Caco-2 (cell line): ENCODE results near the gene FRMD4A. TPM values are rescaled to one million over a fixed set of nuclear protein-coding genes. Genes with fewer than 3 reads are reported as not detected.
"Not testable (repeated sequence)": the region's sequence is repeated elsewhere in the genome, so short reads cannot be mapped to it uniquely, and the experiment has no call there.

ENCODE experiments used
- BruUV-seq: library from RNA; stranded (reverse); fragments of 400-500 nt; replicated peaks from 2 replicates; lab custom pipeline; 2021; lab: Mats Ljungman, UMichigan
- CTCF ChIA-PET: fragments of 300-600 bp; sonication (Branson Sonifier 250); formaldehyde crosslinking; loops from one replicate; lab custom pipeline; 2022; ENCODE audit warnings: antibody characterized with exemption; lab: Charles Lee
- POLR2A ChIA-PET: fragments of 300-600 bp; sonication (Branson Sonifier 250); formaldehyde crosslinking; loops from one replicate; lab custom pipeline; 2022; ENCODE audit warnings: antibody characterized with exemption; lab: Charles Lee
- DNase-seq, 2 experiments: peaks; one replicate each; pipeline versions ENCODE4 v3.0.0 to v3.0.0-alpha.2; 2020 to 2022
- H3K27me3 ChIP-seq: replicated peaks from 2 replicates; pipeline ENCODE4 v1.6.0; 2011; ENCODE audit warnings: low read length; ENCODE audit not compliant: control insufficient read depth, insufficient read depth
- H3K36me3 ChIP-seq: 2 replicates; pipeline ENCODE4 v1.5.1; 2011; ENCODE audit warnings: low read length; ENCODE audit not compliant: control insufficient read depth, insufficient read depth
- H3K4me1 ChIP-seq: fragments of 250-450 bp; sonication (Bioruptor Pico); 2 replicates; pipeline ENCODE4 v1.5.1; 2020; ENCODE audit warnings: mild to moderate bottlenecking
- H3K4me3 ChIP-seq: 2 replicates; pipeline ENCODE4 v1.5.1; 2011; ENCODE audit warnings: low read depth, mild to moderate bottlenecking, control low read depth, low read length
- H3K9me3 ChIP-seq: fragments of 250-450 bp; sonication (Bioruptor Pico); 2 replicates; pipeline ENCODE4 v1.5.1; 2020; ENCODE audit warnings: mild to moderate bottlenecking, moderate library complexity
- H3K27ac Mint-ChIP-seq: one replicate; pipeline ENCODE4 v1.8.0; 2022; ENCODE audit warnings: mixed read lengths; ENCODE audit not compliant: unreplicated experiment
- H3K27me3 Mint-ChIP-seq: one replicate; pipeline ENCODE4 v1.8.0; 2022; ENCODE audit warnings: mixed read lengths; ENCODE audit not compliant: insufficient read depth, unreplicated experiment
- H3K36me3 Mint-ChIP-seq: one replicate; pipeline ENCODE4 v1.8.0; 2022; ENCODE audit warnings: mild to moderate bottlenecking, mixed read lengths; ENCODE audit not compliant: insufficient read depth, unreplicated experiment
- H3K4me1 Mint-ChIP-seq: one replicate; pipeline ENCODE4 v1.8.0; 2022; ENCODE audit warnings: low read depth, mixed read lengths; ENCODE audit not compliant: unreplicated experiment
- H3K4me3 Mint-ChIP-seq: one replicate; pipeline ENCODE4 v1.8.0; 2022; ENCODE audit warnings: mild to moderate bottlenecking, moderate library complexity, mixed read lengths; ENCODE audit not compliant: unreplicated experiment
- H3K9me3 Mint-ChIP-seq: one replicate; pipeline ENCODE4 v1.8.0; 2022; ENCODE audit warnings: mixed read lengths; ENCODE audit not compliant: unreplicated experiment
- CTCF ChIP-seq, 2 experiments: fragments of 200-600 bp in 1 of 2; IDR thresholded peaks; 1 replicate in 1 of 2; 2 replicates in 1 of 2; pipeline versions ENCODE4 v1.5.1 to v1.8.0; 2011 to 2022; ENCODE audit warnings: antibody characterized with exemption in 1 of 2, control low read depth in 1 of 2, inconsistent platforms in 1 of 2, low read depth in 1 of 2, low read length in 1 of 2, mild to moderate bottlenecking in 1 of 2, moderate library complexity in 1 of 2; ENCODE audit not compliant: insufficient read depth in 1 of 2, severe bottlenecking in 1 of 2, unreplicated experiment in 1 of 2
- intact Hi-C: fragments of 100-400 bp; cut with micrococcal nuclease; formaldehyde crosslinking; loops from one replicate; pipeline ENCODE4 v1.10.0; 2022; ENCODE audit not compliant: unreplicated experiment
- total RNA-seq: library from RNA; stranded (reverse); gene quantifications from 2 replicates; pipeline ENCODE4 v1.2.3, GENCODE V29; 2022

FRMD4A gene
- total RNA-seq, 1 experiment from 2014 or later, result 52.1 TPM

GRCh38 chr10:14137391-14137790 lies 193.3 kb downstream of the FRMD4A start:
- CTCF ChIA-PET, result no interaction called here
- TF ChIP-seq CTCF (IDR thresholded peaks at IDR 0.05; ENCODE audit: insufficient read depth in 1 of 2, low read depth in 1 of 2, low read length in 1 of 2, severe bottlenecking in 1 of 2, unreplicated experiment in 1 of 2), result no peak
- no peak overlapping the region for H3K4me3 ChIP-seq
- no peaks in the 10 kb centered on the region; the same call in 1 of the 2 replicates for H3K9me3 ChIP-seq
- H3K27me3 ChIP-seq, result no peaks in the 10 kb centered on the region
- peak overlapping the region; percentile 19 for H3K27ac Mint-ChIP-seq
- no peaks in the 10 kb centered on the region for H3K9me3 Mint-ChIP-seq
- no peaks in the 10 kb centered on the region for H3K36me3 ChIP-seq
- no TSS peak for BruUV-seq
- POLR2A ChIA-PET, result no interaction called here
- H3K4me1 Mint-ChIP-seq, result peaks cover 14% of the 10 kb centered on the region
- H3K4me3 Mint-ChIP-seq, result no peak overlapping the region
- H3K4me1 ChIP-seq, result peaks cover 11% of the 10 kb centered on the region
- DNase-seq, result peak in 1 of 2 experiments; percentile 57
- intact Hi-C loops, result loop anchor here (1.0 kb wide), 2 partner anchors 36 to 48 kb away; no protein-coding TSS in a partner anchor
- H3K36me3 Mint-ChIP-seq, result no peaks in the 10 kb centered on the region
- peaks cover 6% of the 10 kb centered on the region for H3K27me3 Mint-ChIP-seq

DNA sequence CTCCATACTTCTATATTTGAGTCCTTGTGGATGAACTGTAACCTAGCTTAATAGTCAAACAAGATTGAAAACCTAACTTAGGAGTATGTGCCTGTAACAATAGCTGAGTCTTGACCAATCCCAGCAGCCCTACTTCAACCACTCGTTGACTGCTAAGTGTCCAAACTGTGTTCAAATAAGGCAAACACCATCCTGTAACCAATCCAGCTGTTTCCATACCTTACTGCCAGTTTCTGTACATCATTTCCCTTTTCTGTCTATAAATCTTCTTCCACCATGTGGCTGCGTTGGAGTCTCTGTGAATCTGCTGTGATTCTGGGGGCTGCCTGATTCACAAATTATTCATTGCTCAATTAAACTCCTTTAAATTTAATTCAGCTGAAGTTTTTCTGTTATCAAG lies 195.5 kb downstream of the FRMD4A start:
- H3K9me3 ChIP-seq, H3K27me3 Mint-ChIP-seq, H3K36me3 Mint-ChIP-seq: not testable (repeated sequence)

DNA sequence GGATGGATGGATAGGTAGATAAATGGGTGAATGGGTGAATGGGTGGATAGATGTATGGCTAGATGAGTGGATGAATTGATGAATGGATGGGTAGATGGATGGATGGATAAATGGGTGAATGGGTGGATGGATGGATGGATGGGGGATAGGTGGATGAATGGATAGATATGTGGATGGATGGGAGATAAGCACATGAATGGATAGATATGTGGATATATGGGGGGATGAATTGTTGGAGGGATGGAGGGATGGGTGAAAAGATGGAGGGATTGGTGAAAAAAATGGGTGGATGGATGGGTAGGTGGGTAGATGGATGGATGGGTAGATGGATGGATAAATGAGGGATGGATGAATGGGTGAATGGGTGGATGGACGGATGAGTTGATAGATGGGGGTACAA lies 196.4 kb downstream of the FRMD4A start:
- H3K36me3 Mint-ChIP-seq, result no peaks in the 10 kb centered on the region
- H3K27me3 ChIP-seq, result no peaks in the 10 kb centered on the region
- intact Hi-C loops, result no loop called here
- no peaks in the 10 kb centered on the region for H3K9me3 Mint-ChIP-seq
- peaks cover 14% of the 10 kb centered on the region for H3K4me1 Mint-ChIP-seq
- no peak overlapping the region for H3K4me3 Mint-ChIP-seq
- peaks cover 6% of the 10 kb centered on the region for H3K27me3 Mint-ChIP-seq
- peaks cover 11% of the 10 kb centered on the region for H3K4me1 ChIP-seq
- H3K27ac Mint-ChIP-seq, result no peak overlapping the region
- no TSS peak for BruUV-seq
- no peak overlapping the region for H3K4me3 ChIP-seq
- POLR2A ChIA-PET, result no interaction called here
- no peak for DNase-seq
- H3K9me3 ChIP-seq, result no peaks in the 10 kb centered on the region
- H3K36me3 ChIP-seq, result no peaks in the 10 kb centered on the region
- CTCF ChIA-PET, result no interaction called here
- TF ChIP-seq CTCF (IDR thresholded peaks at IDR 0.05; ENCODE audit: insufficient read depth in 1 of 2, low read depth in 1 of 2, low read length in 1 of 2, severe bottlenecking in 1 of 2, unreplicated experiment in 1 of 2), result no peak

More for the DNA sequence above, 195.5 kb downstream of the FRMD4A start:
- H3K9me3 Mint-ChIP-seq, H3K4me3 Mint-ChIP-seq, H3K27ac Mint-ChIP-seq, DNase-seq, CTCF ChIA-PET, intact Hi-C loops, H3K4me3 ChIP-seq, H3K27me3 ChIP-seq, H3K36me3 ChIP-seq, BruUV-seq: not testable (repeated sequence)
- H3K4me1 Mint-ChIP-seq, result peaks cover 14% of the 10 kb centered on the region
- POLR2A ChIA-PET, result interaction anchor here (0.6 kb wide), 1 partner anchor 48 kb away, joined by 3 read pairs; no protein-coding TSS in a partner anchor
- H3K4me1 ChIP-seq, result peaks cover 11% of the 10 kb centered on the region
